Measurements from ENCODE around the gene KRTAP10-9. TPM values are rescaled to one million over a fixed set of nuclear protein-coding genes. Genes with fewer than 3 reads are reported as not detected.

KRTAP10-9 gene
- total and polyA plus RNA-seq, 2 of the 8 experiments (the other 6 are each of a cell fraction or from before 2014, with no cell fraction given) = not detected

DNA sequence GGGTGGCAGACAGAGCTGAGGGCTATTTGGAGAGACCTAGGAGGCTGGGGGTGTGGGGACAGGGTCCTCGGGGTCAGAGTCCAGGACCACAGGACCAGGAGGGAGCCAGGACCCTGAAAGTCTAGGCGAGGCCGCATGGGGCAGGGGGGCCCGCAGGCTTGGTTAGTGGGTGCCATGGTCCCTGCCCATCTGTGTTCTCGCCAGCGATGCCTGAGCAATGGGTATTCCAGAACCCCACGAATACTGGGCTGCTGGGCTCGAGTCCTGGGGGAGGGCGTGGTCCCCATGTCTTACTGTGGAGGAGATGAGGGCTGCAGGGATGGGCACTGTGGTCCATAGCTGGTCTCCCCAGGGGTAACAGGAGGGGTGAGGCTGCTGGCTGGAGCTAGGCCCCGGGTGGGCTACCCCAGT lies 36.6 kb upstream of the KRTAP10-9 start (continued):
- TF ChIP-seq, protein P1, sequence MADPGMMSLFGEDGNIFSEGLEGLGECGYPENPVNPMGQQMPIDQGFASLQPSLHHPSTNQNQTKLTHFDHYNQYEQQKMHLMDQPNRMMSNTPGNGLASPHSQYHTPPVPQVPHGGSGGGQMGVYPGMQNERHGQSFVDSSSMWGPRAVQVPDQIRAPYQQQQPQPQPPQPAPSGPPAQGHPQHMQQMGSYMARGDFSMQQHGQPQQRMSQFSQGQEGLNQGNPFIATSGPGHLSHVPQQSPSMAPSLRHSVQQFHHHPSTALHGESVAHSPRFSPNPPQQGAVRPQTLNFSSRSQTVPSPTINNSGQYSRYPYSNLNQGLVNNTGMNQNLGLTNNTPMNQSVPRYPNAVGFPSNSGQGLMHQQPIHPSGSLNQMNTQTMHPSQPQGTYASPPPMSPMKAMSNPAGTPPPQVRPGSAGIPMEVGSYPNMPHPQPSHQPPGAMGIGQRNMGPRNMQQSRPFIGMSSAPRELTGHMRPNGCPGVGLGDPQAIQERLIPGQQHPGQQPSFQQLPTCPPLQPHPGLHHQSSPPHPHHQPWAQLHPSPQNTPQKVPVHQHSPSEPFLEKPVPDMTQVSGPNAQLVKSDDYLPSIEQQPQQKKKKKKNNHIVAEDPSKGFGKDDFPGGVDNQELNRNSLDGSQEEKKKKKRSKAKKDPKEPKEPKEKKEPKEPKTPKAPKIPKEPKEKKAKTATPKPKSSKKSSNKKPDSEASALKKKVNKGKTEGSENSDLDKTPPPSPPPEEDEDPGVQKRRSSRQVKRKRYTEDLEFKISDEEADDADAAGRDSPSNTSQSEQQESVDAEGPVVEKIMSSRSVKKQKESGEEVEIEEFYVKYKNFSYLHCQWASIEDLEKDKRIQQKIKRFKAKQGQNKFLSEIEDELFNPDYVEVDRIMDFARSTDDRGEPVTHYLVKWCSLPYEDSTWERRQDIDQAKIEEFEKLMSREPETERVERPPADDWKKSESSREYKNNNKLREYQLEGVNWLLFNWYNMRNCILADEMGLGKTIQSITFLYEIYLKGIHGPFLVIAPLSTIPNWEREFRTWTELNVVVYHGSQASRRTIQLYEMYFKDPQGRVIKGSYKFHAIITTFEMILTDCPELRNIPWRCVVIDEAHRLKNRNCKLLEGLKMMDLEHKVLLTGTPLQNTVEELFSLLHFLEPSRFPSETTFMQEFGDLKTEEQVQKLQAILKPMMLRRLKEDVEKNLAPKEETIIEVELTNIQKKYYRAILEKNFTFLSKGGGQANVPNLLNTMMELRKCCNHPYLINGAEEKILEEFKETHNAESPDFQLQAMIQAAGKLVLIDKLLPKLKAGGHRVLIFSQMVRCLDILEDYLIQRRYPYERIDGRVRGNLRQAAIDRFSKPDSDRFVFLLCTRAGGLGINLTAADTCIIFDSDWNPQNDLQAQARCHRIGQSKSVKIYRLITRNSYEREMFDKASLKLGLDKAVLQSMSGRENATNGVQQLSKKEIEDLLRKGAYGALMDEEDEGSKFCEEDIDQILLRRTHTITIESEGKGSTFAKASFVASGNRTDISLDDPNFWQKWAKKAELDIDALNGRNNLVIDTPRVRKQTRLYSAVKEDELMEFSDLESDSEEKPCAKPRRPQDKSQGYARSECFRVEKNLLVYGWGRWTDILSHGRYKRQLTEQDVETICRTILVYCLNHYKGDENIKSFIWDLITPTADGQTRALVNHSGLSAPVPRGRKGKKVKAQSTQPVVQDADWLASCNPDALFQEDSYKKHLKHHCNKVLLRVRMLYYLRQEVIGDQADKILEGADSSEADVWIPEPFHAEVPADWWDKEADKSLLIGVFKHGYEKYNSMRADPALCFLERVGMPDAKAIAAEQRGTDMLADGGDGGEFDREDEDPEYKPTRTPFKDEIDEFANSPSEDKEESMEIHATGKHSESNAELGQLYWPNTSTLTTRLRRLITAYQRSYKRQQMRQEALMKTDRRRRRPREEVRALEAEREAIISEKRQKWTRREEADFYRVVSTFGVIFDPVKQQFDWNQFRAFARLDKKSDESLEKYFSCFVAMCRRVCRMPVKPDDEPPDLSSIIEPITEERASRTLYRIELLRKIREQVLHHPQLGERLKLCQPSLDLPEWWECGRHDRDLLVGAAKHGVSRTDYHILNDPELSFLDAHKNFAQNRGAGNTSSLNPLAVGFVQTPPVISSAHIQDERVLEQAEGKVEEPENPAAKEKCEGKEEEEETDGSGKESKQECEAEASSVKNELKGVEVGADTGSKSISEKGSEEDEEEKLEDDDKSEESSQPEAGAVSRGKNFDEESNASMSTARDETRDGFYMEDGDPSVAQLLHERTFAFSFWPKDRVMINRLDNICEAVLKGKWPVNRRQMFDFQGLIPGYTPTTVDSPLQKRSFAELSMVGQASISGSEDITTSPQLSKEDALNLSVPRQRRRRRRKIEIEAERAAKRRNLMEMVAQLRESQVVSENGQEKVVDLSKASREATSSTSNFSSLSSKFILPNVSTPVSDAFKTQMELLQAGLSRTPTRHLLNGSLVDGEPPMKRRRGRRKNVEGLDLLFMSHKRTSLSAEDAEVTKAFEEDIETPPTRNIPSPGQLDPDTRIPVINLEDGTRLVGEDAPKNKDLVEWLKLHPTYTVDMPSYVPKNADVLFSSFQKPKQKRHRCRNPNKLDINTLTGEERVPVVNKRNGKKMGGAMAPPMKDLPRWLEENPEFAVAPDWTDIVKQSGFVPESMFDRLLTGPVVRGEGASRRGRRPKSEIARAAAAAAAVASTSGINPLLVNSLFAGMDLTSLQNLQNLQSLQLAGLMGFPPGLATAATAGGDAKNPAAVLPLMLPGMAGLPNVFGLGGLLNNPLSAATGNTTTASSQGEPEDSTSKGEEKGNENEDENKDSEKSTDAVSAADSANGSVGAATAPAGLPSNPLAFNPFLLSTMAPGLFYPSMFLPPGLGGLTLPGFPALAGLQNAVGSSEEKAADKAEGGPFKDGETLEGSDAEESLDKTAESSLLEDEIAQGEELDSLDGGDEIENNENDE (IDR thresholded peaks at IDR 0.05; ENCODE audit: insufficient replicate concordance, low read length) = no peak
- no peak for TF ChIP-seq SP4 (IDR thresholded peaks at IDR 0.05; ENCODE audit: low read length)
- TF ChIP-seq ZNF274 (IDR thresholded peaks at IDR 0.05; ENCODE audit: borderline replicate concordance, extremely low read depth, low read length) = no peak

Measured in H1 (cell line).